GM10266 (cell line): Measurements from ENCODE around the gene ZNF462.

Experiments used
- DNase-seq: peaks from one replicate; pipeline ENCODE4 v3.0.0; 2012; ENCODE audit errors: extremely low spot score
- CTCF ChIP-seq: IDR thresholded peaks from 2 replicates; pipeline ENCODE4 v1.5.1; 2012; ENCODE audit warnings: mild to moderate bottlenecking, low read depth; ENCODE audit not compliant: control insufficient read depth, insufficient read depth; ENCODE audit errors: missing control alignments

Gene ZNF462

GRCh38 chr9:106934442-106935238 is 71.7 kb downstream of the ZNF462 start:
- no peak for DNase-seq
- no peak for TF ChIP-seq CTCF

- TF ChIP-seq CTCF, result no peak
- no peak for DNase-seq
Measured at GRCh38 chr9:106936680-106937079, 73.7 kb downstream of the ZNF462 start.

GRCh38 chr9:106941916-106942315 is 79.0 kb downstream of the ZNF462 start:
- no peak for DNase-seq
- no peak for TF ChIP-seq CTCF

GRCh38 chr9:106945727-106946660 is 83.0 kb downstream of the ZNF462 start:
- no peak for TF ChIP-seq CTCF
- no peak for DNase-seq

- DNase-seq, result no peak
- no peak for TF ChIP-seq CTCF
Measured at GRCh38 chr9:106947106-106947900, 84.3 kb downstream of the ZNF462 start.

- DNase-seq, result no peak
- no peak for TF ChIP-seq CTCF
Measured at GRCh38 chr9:106953174-106953573, 90.2 kb downstream of the ZNF462 start.
